ENCODE data around the gene CHSY1.

The CHSY1 gene

GRCh38 chr15:101210466-101210865 is 41.4 kb downstream of the CHSY1 start:
- in situ Hi-C loops (cut with HindIII; ENCODE audit: low pct_unique_long_range_greater_than_20kb, low sequenced_read_pairs) = no loop called here
- no peak for DNase-seq (ENCODE audit: low read depth in 1 of 2, low spot score in 1 of 2)
- TF ChIP-seq JUND (IDR thresholded peaks at IDR 0.05; ENCODE audit: low read depth) = no peak

DNA sequence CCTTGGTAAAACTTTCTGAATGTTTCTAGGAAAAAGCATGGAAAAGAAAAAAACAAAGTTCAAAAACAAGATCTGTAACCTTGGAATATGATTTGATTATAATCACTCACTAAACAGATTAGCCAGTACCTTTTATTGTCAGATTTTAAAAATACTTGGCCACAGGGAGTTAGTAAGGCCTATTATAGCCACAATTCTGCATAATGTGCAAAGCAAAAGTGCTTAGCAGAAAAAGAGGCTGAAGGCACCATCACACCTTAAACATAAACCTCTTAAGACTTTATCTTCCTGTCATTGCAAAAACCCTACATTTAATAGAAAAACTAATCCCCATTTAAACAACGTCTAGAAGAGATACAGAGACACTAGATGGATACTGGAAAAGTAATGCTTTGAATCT is 41.8 kb downstream of the CHSY1 start:
- in situ Hi-C loops (cut with HindIII; ENCODE audit: low pct_unique_long_range_greater_than_20kb, low sequenced_read_pairs) = no loop called here
- no peak for DNase-seq (ENCODE audit: low read depth in 1 of 2, low spot score in 1 of 2)
- TF ChIP-seq JUND (IDR thresholded peaks at IDR 0.05; ENCODE audit: low read depth) = no peak

GRCh38 chr15:101209285-101209845 is 42.5 kb downstream of the CHSY1 start:
- no peak for TF ChIP-seq JUND (IDR thresholded peaks at IDR 0.05; ENCODE audit: low read depth)
- in situ Hi-C loops (cut with HindIII; ENCODE audit: low pct_unique_long_range_greater_than_20kb, low sequenced_read_pairs) = no loop called here

DNA sequence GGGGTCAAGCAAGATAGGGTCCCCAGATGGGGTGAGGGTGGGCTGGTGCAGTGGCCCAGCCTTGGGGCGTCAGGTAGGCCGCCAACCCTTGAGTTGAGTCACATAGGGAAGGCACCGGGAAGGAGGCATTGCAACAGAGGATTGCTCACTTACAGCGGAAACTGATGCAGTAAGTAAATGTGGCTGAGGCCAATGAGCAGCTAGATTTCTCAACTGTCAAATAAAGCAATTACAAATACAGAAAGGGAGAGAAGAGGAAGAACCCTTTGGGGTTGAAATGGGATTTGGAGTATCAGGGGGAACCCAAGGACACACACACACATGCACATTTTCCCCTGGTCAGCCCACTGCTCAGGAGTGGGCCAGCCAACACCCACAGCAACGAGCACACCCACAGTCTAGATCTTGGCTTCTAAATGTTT is 44.0 kb downstream of the CHSY1 start:
- TF ChIP-seq JUND (IDR thresholded peaks at IDR 0.05; ENCODE audit: low read depth) = no peak
- in situ Hi-C loops (cut with HindIII; ENCODE audit: low pct_unique_long_range_greater_than_20kb, low sequenced_read_pairs) = no loop called here
- no peak for DNase-seq (ENCODE audit: low read depth in 1 of 2, low spot score in 1 of 2)

More at GRCh38 chr15:101209285-101209845, 42.5 kb downstream of the CHSY1 start:
- no peak for DNase-seq (ENCODE audit: low read depth in 1 of 2, low spot score in 1 of 2)

GRCh38 chr15:101206176-101206591 is 45.7 kb downstream of the CHSY1 start:
- in situ Hi-C loops (cut with HindIII; ENCODE audit: low pct_unique_long_range_greater_than_20kb, low sequenced_read_pairs) = no loop called here
- DNase-seq (ENCODE audit: low read depth in 1 of 2, low spot score in 1 of 2) = no peak
- no peak for TF ChIP-seq JUND (IDR thresholded peaks at IDR 0.05; ENCODE audit: low read depth)

- DNase-seq (ENCODE audit: low read depth in 1 of 2, low spot score in 1 of 2) = no peak
- in situ Hi-C loops (cut with HindIII; ENCODE audit: low pct_unique_long_range_greater_than_20kb, low sequenced_read_pairs) = no loop called here
- no peak for TF ChIP-seq JUND (IDR thresholded peaks at IDR 0.05; ENCODE audit: low read depth)
Observed at GRCh38 chr15:101204739-101205535, 46.9 kb downstream of the CHSY1 start.

DNA sequence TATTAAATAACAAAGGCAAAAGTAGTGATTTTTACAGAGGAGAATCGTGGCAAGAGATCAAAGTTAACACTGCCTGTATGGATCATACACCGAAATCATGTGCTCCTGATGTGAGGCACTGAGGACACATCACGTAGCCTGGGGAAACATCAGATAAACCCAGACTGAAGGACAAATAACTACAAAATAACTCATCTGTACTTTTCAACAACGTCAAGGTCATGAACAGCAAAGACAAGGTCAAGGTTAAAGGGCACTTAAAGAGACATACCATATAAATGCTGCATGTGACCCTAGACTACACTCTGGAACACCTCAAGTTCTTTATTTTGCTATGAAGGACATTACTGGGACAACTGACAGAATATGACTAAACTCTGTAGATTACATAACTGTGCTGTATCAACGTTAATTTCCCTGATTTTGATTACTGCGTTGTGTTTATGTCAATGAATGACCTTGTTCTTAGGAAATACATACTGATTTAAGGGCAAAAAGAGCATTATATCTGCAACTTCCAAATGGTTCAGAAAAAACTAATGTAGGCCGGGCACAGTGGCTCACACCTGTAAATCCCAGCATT is 48.1 kb downstream of the CHSY1 start:
- in situ Hi-C loops (cut with HindIII; ENCODE audit: low pct_unique_long_range_greater_than_20kb, low sequenced_read_pairs) = no loop called here
- no peak for TF ChIP-seq JUND (IDR thresholded peaks at IDR 0.05; ENCODE audit: low read depth)
- no peak for DNase-seq (ENCODE audit: low read depth in 1 of 2, low spot score in 1 of 2)

- no peak for DNase-seq (ENCODE audit: low read depth in 1 of 2, low spot score in 1 of 2)
- no peak for TF ChIP-seq JUND (IDR thresholded peaks at IDR 0.05; ENCODE audit: low read depth)
Observed at GRCh38 chr15:101203029-101203573, 48.7 kb downstream of the CHSY1 start.

DNA sequence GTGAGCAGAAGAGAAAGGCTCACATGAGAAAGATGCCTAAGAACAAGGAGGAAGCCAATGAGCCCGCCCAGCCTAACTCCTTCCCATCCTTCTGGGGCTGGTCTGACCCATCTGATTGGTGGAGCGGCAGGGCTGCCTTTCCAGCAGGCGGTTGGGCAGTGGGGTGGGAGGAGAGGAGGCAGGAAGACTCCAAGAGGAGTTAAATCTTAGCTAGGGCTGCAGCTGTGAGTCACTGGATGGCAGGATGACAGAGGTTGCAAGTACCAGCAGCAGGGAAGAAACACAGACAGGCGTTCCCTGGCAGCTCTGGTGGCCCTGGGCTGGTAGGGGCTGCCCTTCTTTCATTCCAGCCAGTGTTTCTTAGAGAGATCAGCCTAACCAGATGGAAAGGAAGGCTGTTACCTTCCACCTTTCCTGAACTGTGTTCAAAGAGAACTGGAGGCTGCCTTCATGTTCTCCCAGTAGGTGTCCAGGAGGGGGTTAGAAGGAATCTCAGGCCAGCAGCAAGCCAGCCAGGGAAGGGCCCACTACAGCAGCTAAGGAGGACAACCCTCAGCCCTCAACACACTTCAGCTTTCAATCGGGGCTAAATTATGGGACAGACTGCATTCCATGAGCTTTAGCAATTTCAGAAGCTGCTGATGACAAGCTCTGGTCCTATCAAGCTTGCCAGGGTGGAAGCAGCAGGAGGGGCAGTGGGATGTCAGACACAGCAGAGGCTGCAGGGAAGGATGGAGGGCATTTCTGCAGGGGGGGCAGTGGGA is 50.3 kb downstream of the CHSY1 start:
- DNase-seq (ENCODE audit: low read depth in 1 of 2, low spot score in 1 of 2) = peak in 1 of 2 experiments; percentile 64
- no peak for TF ChIP-seq JUND (IDR thresholded peaks at IDR 0.05; ENCODE audit: low read depth)
- in situ Hi-C loops (cut with HindIII; ENCODE audit: low pct_unique_long_range_greater_than_20kb, low sequenced_read_pairs) = no loop called here

More at GRCh38 chr15:101203029-101203573, 48.7 kb downstream of the CHSY1 start:
- in situ Hi-C loops (cut with HindIII; ENCODE audit: low pct_unique_long_range_greater_than_20kb, low sequenced_read_pairs) = no loop called here

GRCh38 chr15:101200181-101200580 is 51.7 kb downstream of the CHSY1 start:
- no peak for DNase-seq (ENCODE audit: low read depth in 1 of 2, low spot score in 1 of 2)
- in situ Hi-C loops (cut with HindIII; ENCODE audit: low pct_unique_long_range_greater_than_20kb, low sequenced_read_pairs) = no loop called here
- no peak for TF ChIP-seq JUND (IDR thresholded peaks at IDR 0.05; ENCODE audit: low read depth)

GRCh38 chr15:101198800-101199199 is 53.0 kb downstream of the CHSY1 start:
- TF ChIP-seq JUND (IDR thresholded peaks at IDR 0.05; ENCODE audit: low read depth) = no peak
- no peak for DNase-seq (ENCODE audit: low read depth in 1 of 2, low spot score in 1 of 2)
- in situ Hi-C loops (cut with HindIII; ENCODE audit: low pct_unique_long_range_greater_than_20kb, low sequenced_read_pairs) = no loop called here

DNA sequence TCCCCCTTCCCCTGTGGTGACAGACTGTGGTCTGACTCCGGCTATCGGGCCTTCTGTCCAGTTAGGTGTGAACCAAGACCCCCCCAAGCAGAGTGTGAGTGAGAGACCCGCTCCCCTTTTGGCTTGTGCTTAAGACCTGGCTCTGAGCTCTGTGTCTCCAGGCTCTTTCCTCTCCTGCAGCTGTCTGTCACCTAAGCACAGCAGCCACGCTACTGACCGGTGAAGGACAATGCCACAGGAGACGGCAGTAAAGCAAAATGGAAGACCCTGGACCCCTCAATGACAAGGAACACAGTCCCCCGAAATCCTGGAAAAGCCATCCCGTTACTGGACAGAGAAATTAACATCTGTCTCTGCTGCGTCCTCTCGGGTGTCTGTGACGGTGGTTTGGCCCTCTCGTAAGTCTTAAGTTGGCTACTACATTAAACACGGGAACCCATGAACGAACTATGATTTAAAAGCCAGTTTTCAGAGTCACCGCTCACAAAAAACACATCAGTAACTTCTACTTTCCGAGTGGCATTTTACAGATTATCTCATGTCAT is 53.7 kb downstream of the CHSY1 start:
- in situ Hi-C loops (cut with HindIII; ENCODE audit: low pct_unique_long_range_greater_than_20kb, low sequenced_read_pairs) = no loop called here
- no peak for DNase-seq (ENCODE audit: low read depth in 1 of 2, low spot score in 1 of 2)
- TF ChIP-seq JUND (IDR thresholded peaks at IDR 0.05; ENCODE audit: low read depth) = no peak

Measured in T47D (cell line).